ENCODE data around the gene BCL11B.

Gene BCL11B

GRCh38 chr14:99177046-99177655, 94.8 kb downstream of the BCL11B start:
- FAIRE-seq = no peak

DNA sequence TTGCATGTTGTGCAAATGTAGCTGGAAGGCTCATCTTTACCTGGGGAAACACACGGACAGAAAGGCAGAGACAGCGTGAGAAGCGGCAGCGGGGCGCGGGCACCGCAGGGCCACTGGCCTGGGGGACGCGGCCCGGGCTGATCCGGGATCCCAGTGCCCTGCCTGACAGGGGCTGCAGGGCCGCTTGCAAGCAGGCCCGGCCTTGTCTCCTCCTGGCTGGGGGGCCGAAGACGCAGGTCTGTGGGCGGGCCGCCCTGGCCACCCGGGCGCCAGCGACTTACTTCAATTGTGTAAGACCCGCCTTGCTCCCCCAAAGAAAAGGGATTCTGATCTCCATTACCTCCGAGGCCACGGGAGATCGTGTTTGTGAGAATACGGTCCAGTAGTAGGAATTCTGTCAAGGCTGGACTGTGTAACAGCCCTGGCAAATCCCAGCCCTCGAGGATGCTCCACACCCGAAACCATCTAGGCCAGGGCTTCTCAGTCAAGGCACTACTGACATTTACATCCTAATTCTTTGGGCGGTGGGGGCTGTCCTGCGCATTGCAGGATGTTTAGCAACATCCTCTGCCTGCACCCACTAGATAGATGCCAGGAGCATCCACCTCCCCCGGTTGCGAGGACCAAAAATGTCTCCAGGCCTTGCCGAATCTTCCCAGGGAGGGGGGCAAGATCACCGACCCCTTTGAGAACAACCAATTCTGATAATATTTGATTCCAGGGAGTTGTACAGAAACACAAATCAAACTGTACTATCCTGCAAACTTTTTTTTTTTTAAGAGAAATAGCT, 95.6 kb downstream of the BCL11B start:
- FAIRE-seq = no peak

- FAIRE-seq = no peak
Measured at GRCh38 chr14:99175331-99176155, 96.5 kb downstream of the BCL11B start.

- FAIRE-seq = no peak
Measured at GRCh38 chr14:99174770-99175319, 97.2 kb downstream of the BCL11B start.

GRCh38 chr14:99174081-99174769, 97.8 kb downstream of the BCL11B start:
- FAIRE-seq = no peak

- no peak for FAIRE-seq
Measured at GRCh38 chr14:99173506-99173905, 98.5 kb downstream of the BCL11B start.

- FAIRE-seq = no peak
Measured at GRCh38 chr14:99173086-99173485, 98.9 kb downstream of the BCL11B start.

- no peak for FAIRE-seq
Measured at GRCh38 chr14:99171396-99171795, 100.6 kb downstream of the BCL11B start.

GRCh38 chr14:99169776-99170356, 102.1 kb downstream of the BCL11B start:
- no peak for FAIRE-seq

- FAIRE-seq = no peak
Measured at GRCh38 chr14:99168330-99168729, 103.7 kb downstream of the BCL11B start.

DNA sequence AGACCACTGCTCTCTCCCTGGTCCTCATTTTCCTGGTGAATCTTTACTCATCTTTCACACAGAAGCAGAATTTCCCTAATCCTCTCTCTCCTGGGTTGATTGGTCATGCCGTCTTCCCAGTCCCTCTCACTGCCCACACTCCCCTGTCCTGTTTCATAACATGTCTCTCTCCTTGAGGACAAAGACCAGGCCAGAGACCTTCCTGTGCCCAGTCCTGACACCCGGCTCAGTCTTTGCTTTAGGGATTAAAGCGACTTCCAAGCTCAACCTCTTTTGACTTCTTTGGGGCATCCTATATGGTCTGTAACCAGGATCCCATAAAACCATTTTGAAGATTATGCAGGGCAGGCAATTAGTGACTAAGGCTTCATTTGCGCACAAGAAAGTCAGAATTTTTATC, 105.5 kb downstream of the BCL11B start:
- no peak for FAIRE-seq

DNA sequence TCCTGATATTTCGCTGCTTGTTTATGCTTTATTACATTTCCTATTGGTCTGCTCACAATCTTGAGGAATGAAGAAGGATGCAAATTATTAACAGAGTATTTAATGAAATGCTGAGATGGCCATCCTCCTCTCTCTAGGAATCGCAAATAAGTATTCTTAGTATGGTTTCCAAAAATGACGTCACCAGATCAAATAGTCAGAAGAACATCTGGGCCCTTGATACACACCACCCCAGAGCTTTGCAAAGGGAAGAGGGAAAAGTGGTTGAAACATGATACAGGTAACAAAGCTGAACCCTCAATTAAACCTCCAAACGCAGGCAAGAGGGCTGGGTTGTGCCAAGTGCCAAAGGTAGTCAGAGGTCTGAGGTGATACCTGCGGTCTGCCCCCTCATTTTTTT, 107.3 kb downstream of the BCL11B start:
- no peak for FAIRE-seq

GRCh38 chr14:99163446-99163845, 108.6 kb downstream of the BCL11B start:
- FAIRE-seq = no peak

DNA sequence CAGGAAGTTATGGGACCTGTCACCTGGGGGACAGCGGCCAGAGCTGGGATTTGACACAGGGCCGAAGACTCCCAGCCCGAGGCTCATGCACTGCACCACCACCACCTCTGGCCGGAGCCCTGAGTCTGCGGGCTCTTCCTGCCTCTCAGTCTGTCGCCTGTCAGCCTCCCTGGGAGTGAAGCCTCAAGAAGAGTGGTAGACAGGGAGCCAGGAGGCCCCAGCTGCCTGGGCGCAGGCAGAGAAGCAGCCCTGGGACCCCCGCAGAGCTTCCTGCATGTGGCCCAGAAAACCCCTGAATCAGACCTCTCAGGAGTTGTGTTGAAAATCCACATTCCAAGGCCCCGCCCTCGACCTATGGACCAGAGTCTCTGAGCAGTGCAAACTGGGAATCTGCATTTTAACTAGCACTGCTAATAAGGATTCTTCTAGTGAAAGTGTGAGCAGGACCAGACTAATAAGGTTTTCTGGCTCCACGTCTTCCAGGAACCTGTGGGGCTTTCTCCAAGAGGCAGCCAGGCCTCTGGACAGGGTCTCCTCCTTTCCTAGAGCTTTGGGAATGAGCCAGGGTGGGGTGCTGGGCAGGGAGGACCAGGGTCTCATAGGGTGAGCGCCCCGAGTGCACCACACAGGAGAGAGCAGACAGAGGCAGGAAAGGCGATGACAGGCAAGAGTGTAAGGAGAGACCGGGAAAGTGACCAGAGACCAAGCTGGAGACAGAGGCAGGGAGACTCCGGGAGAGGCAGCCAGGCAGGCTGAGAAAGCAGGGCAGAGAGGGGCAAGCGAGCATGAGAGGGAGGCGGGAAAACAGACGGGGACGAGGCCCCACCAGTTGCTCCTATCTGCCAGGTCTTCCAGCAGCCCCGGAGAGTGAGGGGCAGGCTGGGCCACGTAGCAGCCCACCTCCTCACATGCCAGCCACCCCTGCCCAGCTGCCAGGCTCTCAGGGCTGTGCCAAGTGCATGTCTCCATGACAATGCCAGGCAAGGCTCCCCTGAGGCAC, 112.4 kb downstream of the BCL11B start:
- no peak for FAIRE-seq

- FAIRE-seq = no peak
Measured at GRCh38 chr14:99158646-99159165, 113.3 kb downstream of the BCL11B start.

DNA sequence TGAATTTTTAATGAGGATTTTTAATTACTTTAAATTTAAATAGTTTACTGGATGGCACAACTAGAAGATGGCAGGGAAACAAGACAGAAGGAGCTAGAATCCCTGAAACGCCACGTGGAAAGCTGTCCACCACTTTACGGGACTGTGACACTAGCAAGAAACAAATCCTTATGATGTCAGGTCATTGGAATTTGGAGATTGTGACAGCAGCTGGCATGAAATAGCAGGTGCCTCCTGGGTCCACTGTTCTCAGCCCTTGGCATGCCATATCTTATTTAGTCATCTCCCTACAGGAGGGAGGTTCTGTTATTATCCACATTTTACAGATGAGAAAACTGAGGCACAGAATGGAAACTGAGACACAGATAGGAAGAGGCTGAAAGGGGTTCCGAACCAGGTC, 113.8 kb downstream of the BCL11B start:
- FAIRE-seq = no peak

- no peak for FAIRE-seq
Measured at GRCh38 chr14:99157676-99158075, 114.3 kb downstream of the BCL11B start.

DNA sequence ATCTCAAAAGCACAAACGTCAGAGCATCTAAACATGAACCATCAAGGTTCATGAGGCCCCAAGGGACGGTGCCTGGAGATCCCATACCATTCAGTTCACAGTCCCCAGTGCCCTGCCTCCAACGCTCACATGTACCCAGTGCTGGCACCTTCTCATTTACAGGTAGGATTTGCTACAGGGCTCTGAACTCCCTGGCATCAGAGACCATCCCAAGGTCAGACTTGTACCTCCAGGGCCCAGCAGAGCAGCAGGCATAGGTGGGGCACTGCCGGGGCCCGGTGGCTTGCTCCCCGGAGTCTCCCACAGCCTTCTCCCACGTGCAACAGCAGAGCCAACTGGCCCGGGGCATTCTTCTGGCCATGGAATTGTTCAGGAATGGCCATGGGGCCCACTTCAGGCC, 114.8 kb downstream of the BCL11B start:
- FAIRE-seq = no peak

DNA sequence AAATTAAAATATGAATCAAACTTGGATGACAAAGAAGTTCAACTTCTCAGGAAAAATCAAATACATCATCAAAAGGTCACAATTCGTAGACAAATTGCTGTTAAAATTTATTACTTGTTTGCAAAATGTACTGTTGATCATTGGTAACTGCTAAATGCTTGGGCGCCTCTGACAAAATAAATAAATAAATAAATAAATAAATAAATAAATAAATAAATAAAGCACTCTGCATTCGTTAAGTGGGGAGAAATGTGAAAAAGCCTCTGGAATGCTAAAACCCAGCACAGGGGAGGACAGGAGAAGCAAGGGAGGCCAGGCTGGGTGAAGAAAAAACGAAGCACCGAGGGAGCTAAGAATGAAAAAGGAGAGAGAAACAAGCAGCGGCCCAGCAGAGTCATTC, 115.2 kb downstream of the BCL11B start:
- FAIRE-seq = no peak

DNA sequence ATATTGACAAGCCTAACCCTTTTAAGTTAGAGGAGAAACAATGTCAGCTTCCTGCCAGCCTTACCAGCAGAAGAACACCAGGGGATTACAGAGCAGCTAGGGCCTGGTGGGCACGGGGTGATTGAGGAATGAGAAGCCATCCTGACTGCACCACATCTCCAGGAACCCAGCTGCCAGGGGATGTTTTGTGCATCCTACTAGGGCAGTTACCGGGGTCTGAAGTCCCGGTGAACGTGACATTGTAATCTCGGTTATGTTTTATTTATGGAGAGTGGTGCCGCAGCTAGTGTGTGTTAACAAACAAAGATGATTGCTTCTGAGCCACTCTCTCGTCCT, 115.9 kb downstream of the BCL11B start:
- FAIRE-seq = no peak

Measured in islet of Langerhans (tissue), 1 donor.